HCT116 (cell line): Measurements from ENCODE around the gene HDGFL1. TPM values are rescaled to one million over a fixed set of nuclear protein-coding genes. Genes with fewer than 3 reads are reported as not detected.

Experiments used
- ATAC-seq: fragments of 200-7000 bp; cut with Tn5 transposase; 2 replicates; pipeline ENCODE4 v1.9.1; 2020; ENCODE audit warnings: mild to moderate bottlenecking, moderate library complexity
- BruUV-seq: library from RNA; stranded (reverse); fragments of 400-500 nt; replicated peaks from 2 replicates; lab custom pipeline; 2021; lab: Mats Ljungman, UMichigan
- CTCF ChIA-PET: fragments of 300-600 bp; sonication (Branson Sonifier 250); formaldehyde crosslinking; loops from one replicate; lab custom pipeline; 2021; ENCODE audit warnings: antibody characterized with exemption; lab: Charles Lee
- POLR2A ChIA-PET: fragments of 300-600, 350-600 bp; sonication (Branson Sonifier 250); formaldehyde crosslinking; loops from one replicate; lab custom pipeline; 2021; ENCODE audit warnings: antibody characterized with exemption; lab: Charles Lee
- RAD21 ChIA-PET, 2 experiments: fragments of 300-600 bp; sonication (Branson Sonifier 250); formaldehyde crosslinking; loops; one replicate each; lab custom pipeline; 2023; ENCODE audit warnings: low total read pairs in 2 of 2; ENCODE audit not compliant: uncharacterized antibody in 2 of 2, unreplicated experiment in 2 of 2, low non-redundant PET in 1 of 2; lab: Charles Lee
- DNase-seq: peaks from one replicate; pipeline ENCODE4 v3.0.0-alpha.2; 2010; ENCODE audit warnings: low read depth, low spot score
- H2AFZ ChIP-seq: fragments of 200-600 bp; shearing (Covaris generic), sonication (generic); 2 replicates; pipeline ENCODE4 v1.6.1; 2017; ENCODE audit warnings: low read depth, mixed run types, mixed read lengths, antibody characterized with exemption, low read length; ENCODE audit not compliant: poor library complexity, severe bottlenecking
- H3K27ac ChIP-seq: 2 replicates; pipeline ENCODE4 v1.5.1; 2012; ENCODE audit warnings: low read depth, low read length
- H3K27me3 ChIP-seq: fragments of 200-600 bp; sonication (generic); 2 replicates; pipeline ENCODE4 v1.6.1; 2016; ENCODE audit warnings: mixed run types, low read length, mixed read lengths; ENCODE audit not compliant: insufficient read depth
- H3K36me3 ChIP-seq, 2 experiments: fragments of 200-500 bp in 1 of 2; fragments of 200-600 bp in 1 of 2; sonication (Bioruptor generic) in 1 of 2; sonication (generic) in 1 of 2; 2 replicates each; pipeline versions ENCODE4 v1.5.1 to v1.6.1; 2014 to 2016; ENCODE audit warnings: low read length in 2 of 2, inconsistent platforms in 1 of 2, mixed read lengths in 1 of 2, mixed run types in 1 of 2; ENCODE audit not compliant: insufficient read depth in 2 of 2, control insufficient read depth in 1 of 2
- H3K4me1 ChIP-seq, 2 experiments: fragments of 200-600 bp in 1 of 2; sonication (generic) in 1 of 2; 2 replicates each; pipeline versions ENCODE4 v1.5.1 to v1.6.1; 2012 to 2017; ENCODE audit warnings: low read length in 2 of 2, inconsistent platforms in 1 of 2, mild to moderate bottlenecking in 1 of 2, mixed read lengths in 1 of 2, mixed run types in 1 of 2, moderate library complexity in 1 of 2; ENCODE audit not compliant: insufficient read depth in 2 of 2, control insufficient read depth in 1 of 2
- H3K4me2 ChIP-seq: fragments of 200-600 bp; sonication (generic); 2 replicates; pipeline ENCODE4 v1.6.1; 2017; ENCODE audit warnings: mixed run types, low read length, mixed read lengths
- H3K4me3 ChIP-seq, 2 experiments: fragments of 200-600 bp in 1 of 2; sonication (generic) in 1 of 2; replicated peaks in 1 of 2; 2 replicates each; pipeline ENCODE4 v1.5.1; 2011 to 2016; ENCODE audit warnings: low read length in 2 of 2, control low read depth in 1 of 2, low read depth in 1 of 2, mild to moderate bottlenecking in 1 of 2, mixed read lengths in 1 of 2, mixed run types in 1 of 2
- H3K79me2 ChIP-seq: fragments of 200-600 bp; sonication (generic); 2 replicates; pipeline ENCODE4 v1.6.1; 2017; ENCODE audit warnings: mild to moderate bottlenecking, mixed run types, low read length, moderate library complexity, mixed read lengths; ENCODE audit not compliant: insufficient read depth
- H3K9ac ChIP-seq: fragments of 200-600 bp; sonication (generic); 2 replicates; pipeline ENCODE4 v1.6.1; 2016; ENCODE audit warnings: low read length, mixed read lengths
- H3K9me2 ChIP-seq: fragments of 200-600 bp; sonication (generic), shearing (Covaris generic); 2 replicates; pipeline ENCODE4 v1.6.1; 2017; ENCODE audit warnings: mixed run types, mild to moderate bottlenecking, moderate library complexity; ENCODE audit not compliant: insufficient read depth
- H3K9me3 ChIP-seq, 2 experiments: fragments of 200-500 bp in 1 of 2; fragments of 200-600 bp in 1 of 2; sonication (Bioruptor generic) in 1 of 2; sonication (generic) in 1 of 2; 2 replicates each; pipeline ENCODE4 v1.6.1; 2014 to 2017; ENCODE audit warnings: low read length in 2 of 2, mixed read lengths in 2 of 2, inconsistent platforms in 1 of 2, low read depth in 1 of 2, mild to moderate bottlenecking in 1 of 2, mixed run types in 1 of 2, moderate library complexity in 1 of 2; ENCODE audit not compliant: control insufficient read depth in 1 of 2, insufficient read depth in 1 of 2
- H4K20me1 ChIP-seq: fragments of 200-600 bp; sonication (generic), shearing (Covaris generic); 2 replicates; pipeline ENCODE4 v1.6.1; 2017; ENCODE audit warnings: mixed run types, mild to moderate bottlenecking, moderate library complexity; ENCODE audit not compliant: insufficient read depth
- ATF3 ChIP-seq: IDR thresholded peaks from 2 replicates; pipeline ENCODE4 v1.6.1; 2012
- CBX3 ChIP-seq: IDR thresholded peaks from 2 replicates; pipeline ENCODE4 v1.6.1; 2012; ENCODE audit warnings: low read depth
- EZH2phosphoT487 ChIP-seq: fragments of 200-600 bp; IDR thresholded peaks from 2 replicates; pipeline ENCODE4 v1.6.1; 2018; ENCODE audit warnings: antibody characterized with exemption, borderline replicate concordance
- MAX ChIP-seq: IDR thresholded peaks from 2 replicates; pipeline ENCODE4 v1.6.1; 2012
- REST ChIP-seq: IDR thresholded peaks from 2 replicates; pipeline ENCODE4 v1.6.1; 2012; ENCODE audit warnings: low read depth
- TCF7L2 ChIP-seq: IDR thresholded peaks from 2 replicates; pipeline ENCODE4 v1.7.0; 2011; ENCODE audit warnings: borderline replicate concordance, inconsistent platforms; ENCODE audit not compliant: insufficient read depth, insufficient read length; ENCODE audit errors: extremely low read depth
- YY1 ChIP-seq: IDR thresholded peaks from 2 replicates; pipeline ENCODE4 v1.6.1; 2011; ENCODE audit warnings: low read length, low read depth, moderate library complexity, mild to moderate bottlenecking; ENCODE audit not compliant: insufficient replicate concordance; ENCODE audit errors: extremely low read depth
- ZBTB33 ChIP-seq: IDR thresholded peaks from 2 replicates; pipeline ENCODE4 v1.6.1; 2011; ENCODE audit warnings: mild to moderate bottlenecking, low read length, moderate library complexity; ENCODE audit not compliant: insufficient replicate concordance; ENCODE audit errors: extremely low read depth
- ZFX ChIP-seq: fragments of 450-650 bp; IDR thresholded peaks from 2 replicates; pipeline ENCODE4 v1.6.1; 2017
- intact Hi-C: fragments of 100-400 bp; cut with micrococcal nuclease; formaldehyde crosslinking; loops from 2 replicates; pipeline ENCODE4 v1.10.0; 2022
- total RNA-seq: library from RNA; stranded (reverse); gene quantifications from one replicate; pipeline ENCODE4 v1.2.1, GENCODE V29; 2021; ENCODE audit not compliant: unreplicated experiment

Gene HDGFL1
- total RNA-seq, 1 experiment from 2014 or later = not detected

- BruUV-seq = no TSS peak
- H3K4me3 ChIP-seq = no peak overlapping the region
- no peaks in the 10 kb centered on the region for H3K79me2 ChIP-seq
- no peaks in the 10 kb centered on the region for H3K9me3 ChIP-seq
- H3K4me2 ChIP-seq = no peak overlapping the region
- ChIA-PET RAD21 (no interaction called here), CTCF (no interaction called here)
- no peaks in the 10 kb centered on the region for H3K27me3 ChIP-seq
- no peak for DNase-seq
- no peaks in the 10 kb centered on the region for H3K9me2 ChIP-seq
- H3K27ac ChIP-seq = no peak overlapping the region
- H4K20me1 ChIP-seq = no peaks in the 10 kb centered on the region
- ATAC-seq = no peak
- H3K4me1 ChIP-seq = no peaks in the 10 kb centered on the region
- H3K9ac ChIP-seq = no peak overlapping the region
- no peak overlapping the region for H2AFZ ChIP-seq
- TF ChIP-seq ZFX = no peak
- no peak for TF ChIP-seq ATF3
- no peak for TF ChIP-seq TCF7L2
- TF ChIP-seq ZBTB33 = no peak
- no peak for TF ChIP-seq EZH2phosphoT487
- TF ChIP-seq MAX = no peak
- TF ChIP-seq REST = no peak
- no peak for TF ChIP-seq YY1
- no peak for TF ChIP-seq CBX3
- TF ChIP-seq, all 23 proteins: peak for 0
- POLR2A ChIA-PET = no interaction called here
- no peaks in the 10 kb centered on the region for H3K36me3 ChIP-seq
- intact Hi-C loops = no loop called here
Observed at GRCh38 chr6:22550971-22551670, 18.2 kb upstream of the HDGFL1 start.
